NB4 (cell line): Measurements from ENCODE around the gene HCN3.

ENCODE experiments used
- DNase-seq: peaks from one replicate; pipeline ENCODE4 v3.0.0; 2010; ENCODE audit warnings: low read depth
- H3K4me3 ChIP-seq: one replicate; pipeline ENCODE4 v1.5.1; 2011; ENCODE audit warnings: mild to moderate bottlenecking, low read depth, low read length, moderate library complexity
- MYC ChIP-seq: IDR thresholded peaks from 2 replicates; pipeline ENCODE4 v1.6.1; 2011; ENCODE audit warnings: low read depth, low read length
- POLR2A ChIP-seq: IDR thresholded peaks from 2 replicates; pipeline ENCODE4 v1.6.1; 2011; ENCODE audit warnings: mild to moderate bottlenecking; ENCODE audit not compliant: insufficient read length; ENCODE audit errors: extremely low read depth
- TF ChIP-seq, protein P1 (sequence below): IDR thresholded peaks from 2 replicates; pipeline ENCODE4 v1.6.1; 2011; ENCODE audit warnings: low read depth, low read length
- TF ChIP-seq, protein P2 (sequence below): IDR thresholded peaks from one replicate; pipeline ENCODE4 v1.5.1; 2012; ENCODE audit warnings: low read depth, low read length

The HCN3 gene

DNA sequence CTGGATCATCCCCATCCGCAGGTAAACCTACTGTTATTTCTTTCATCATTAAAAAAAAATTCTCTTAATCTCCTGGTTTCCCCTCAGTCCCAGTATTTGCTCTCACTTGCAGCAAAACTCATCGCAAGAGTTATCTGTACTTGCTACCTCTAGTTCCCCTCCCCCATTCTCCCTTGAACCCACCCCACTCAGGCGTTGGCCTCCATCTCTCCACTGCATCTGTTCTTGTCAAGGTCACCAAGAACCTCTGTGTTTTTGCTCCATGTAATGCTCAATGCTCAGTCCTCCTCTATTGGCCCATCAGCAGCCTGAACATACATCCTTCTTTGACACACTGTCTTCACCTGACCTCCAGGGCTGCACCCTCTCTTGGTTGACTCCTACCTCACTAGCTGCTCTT lies 19.4 kb downstream of the HCN3 start:
- no peak overlapping the region for H3K4me3 ChIP-seq
- TF ChIP-seq POLR2A (no peak), MYC (no peak)
- TF ChIP-seq, protein P1, sequence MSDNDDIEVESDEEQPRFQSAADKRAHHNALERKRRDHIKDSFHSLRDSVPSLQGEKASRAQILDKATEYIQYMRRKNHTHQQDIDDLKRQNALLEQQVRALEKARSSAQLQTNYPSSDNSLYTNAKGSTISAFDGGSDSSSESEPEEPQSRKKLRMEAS = no peak
- TF ChIP-seq, protein P2, sequence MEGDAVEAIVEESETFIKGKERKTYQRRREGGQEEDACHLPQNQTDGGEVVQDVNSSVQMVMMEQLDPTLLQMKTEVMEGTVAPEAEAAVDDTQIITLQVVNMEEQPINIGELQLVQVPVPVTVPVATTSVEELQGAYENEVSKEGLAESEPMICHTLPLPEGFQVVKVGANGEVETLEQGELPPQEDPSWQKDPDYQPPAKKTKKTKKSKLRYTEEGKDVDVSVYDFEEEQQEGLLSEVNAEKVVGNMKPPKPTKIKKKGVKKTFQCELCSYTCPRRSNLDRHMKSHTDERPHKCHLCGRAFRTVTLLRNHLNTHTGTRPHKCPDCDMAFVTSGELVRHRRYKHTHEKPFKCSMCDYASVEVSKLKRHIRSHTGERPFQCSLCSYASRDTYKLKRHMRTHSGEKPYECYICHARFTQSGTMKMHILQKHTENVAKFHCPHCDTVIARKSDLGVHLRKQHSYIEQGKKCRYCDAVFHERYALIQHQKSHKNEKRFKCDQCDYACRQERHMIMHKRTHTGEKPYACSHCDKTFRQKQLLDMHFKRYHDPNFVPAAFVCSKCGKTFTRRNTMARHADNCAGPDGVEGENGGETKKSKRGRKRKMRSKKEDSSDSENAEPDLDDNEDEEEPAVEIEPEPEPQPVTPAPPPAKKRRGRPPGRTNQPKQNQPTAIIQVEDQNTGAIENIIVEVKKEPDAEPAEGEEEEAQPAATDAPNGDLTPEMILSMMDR = no peak
- DNase-seq = no peak

DNA sequence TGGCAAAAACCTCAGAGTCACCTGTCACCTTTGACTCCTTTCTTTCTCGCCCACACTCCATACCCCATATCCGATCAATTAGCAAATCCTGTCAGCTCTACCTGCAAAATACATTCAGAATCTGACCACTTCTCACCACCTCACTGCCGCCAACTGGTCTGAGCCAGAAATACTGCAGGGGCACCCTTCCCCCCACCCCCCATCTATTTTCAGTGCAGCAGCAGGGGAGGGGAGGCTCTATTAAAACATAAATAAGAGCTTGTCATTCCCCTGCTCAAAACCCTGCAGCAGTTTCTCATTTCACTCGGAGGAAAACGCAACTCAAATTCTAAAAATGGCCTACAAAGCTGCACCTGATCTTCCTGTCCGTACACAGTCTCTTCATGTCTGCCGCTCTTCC lies 20.1 kb downstream of the HCN3 start:
- DNase-seq = no peak
- TF ChIP-seq, protein P1 = no peak
- TF ChIP-seq POLR2A = no peak
- TF ChIP-seq, protein P2 = no peak
- TF ChIP-seq MYC = no peak
- H3K4me3 ChIP-seq = no peak overlapping the region

DNA sequence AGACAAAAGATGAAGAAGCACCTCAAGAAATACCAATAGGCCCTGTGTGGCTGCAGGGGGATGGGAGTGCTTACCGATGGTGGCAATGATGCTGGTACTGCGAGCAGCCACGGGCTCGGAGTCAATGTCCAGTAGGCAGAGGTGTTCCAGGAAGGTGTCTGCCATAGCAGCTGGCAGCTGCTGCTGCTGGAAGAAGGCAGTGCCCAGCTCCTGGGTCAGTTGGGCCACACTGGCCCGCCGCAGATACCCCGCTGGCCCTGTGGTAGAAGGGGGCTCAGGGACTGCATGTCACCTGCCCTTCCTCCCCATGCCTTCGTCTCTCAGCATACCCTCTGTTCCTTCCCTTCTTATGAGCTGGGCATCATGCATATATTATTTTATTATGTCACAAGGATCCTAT lies 22.8 kb downstream of the HCN3 start:
- H3K4me3 ChIP-seq = no peak overlapping the region
- no peak for TF ChIP-seq MYC
- TF ChIP-seq, protein P1 = no peak
- TF ChIP-seq, protein P2 = no peak
- DNase-seq = no peak

DNA sequence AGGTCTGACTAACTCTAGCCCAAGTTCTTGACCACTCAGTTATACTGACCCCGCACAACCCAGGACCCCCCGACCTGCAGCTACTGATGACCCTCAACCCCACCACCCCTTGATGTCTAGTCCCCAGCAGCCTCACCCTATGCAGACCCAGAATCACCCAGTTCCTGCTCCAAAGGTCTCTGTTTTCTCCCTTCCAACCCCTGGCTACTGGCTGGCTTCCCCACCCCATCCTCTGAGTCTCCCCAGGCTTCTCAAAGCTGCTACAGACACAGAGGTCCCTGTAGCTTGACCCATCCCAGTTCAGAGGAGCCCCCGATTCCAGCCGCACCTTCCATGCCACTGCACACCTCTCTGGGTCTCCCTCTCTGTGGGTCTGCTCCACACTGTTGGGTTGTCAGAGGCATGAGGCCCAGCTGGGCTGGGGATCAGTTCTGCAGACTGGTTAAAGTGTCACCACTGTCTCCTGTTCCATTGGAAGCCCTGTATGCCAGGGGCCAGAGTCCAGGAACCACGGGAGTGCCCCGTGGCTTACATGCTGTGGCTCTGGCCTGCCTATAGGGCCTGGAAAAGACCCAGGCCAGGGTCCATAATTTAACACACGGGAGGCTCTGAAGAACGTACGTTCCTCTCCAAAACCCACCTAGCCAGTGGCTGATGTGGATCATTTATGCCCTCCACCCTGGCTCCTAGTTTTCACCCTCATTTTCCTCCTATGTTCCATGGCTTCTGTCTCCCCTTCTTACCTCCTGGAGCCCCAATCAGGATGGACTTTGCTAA lies 23.5 kb downstream of the HCN3 start:
- TF ChIP-seq, protein P1 = no peak
- TF ChIP-seq POLR2A (no peak), MYC (no peak)
- TF ChIP-seq, protein P2 = no peak
- no peak for DNase-seq
- no peak overlapping the region for H3K4me3 ChIP-seq

DNA sequence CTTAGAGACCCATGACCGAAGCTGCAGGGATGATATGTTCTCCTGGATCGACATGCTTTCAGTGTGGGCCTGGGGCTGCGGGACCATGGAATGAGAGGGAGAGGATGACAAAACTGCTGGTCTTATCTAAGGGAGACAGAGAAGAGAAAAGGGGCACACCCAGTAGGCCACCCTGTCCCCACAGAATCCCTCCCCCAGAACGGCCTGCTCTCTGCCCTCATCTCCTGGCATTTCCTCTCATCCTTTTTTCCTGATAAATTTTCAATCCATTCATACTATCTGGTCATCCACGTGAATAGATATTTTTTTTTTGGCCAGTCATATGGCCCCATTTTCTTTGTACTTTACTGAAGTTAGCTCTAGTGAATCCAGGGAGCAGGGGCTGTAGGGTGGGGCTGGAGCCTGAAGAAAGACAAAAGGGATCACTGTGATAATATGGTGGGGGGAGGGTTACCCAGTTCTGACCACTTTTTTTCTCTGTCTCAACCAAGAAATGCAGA lies 24.1 kb downstream of the HCN3 start, which contains the start of gene PKLR:
PKLR (minus strand) TSS at position 97 of the 500 bp plus-strand sequence; CDS start at position 54, 43 bp downstream.
- DNase-seq = no peak
- TF ChIP-seq, protein P2 = no peak
- TF ChIP-seq MYC (no peak), POLR2A (no peak)
- TF ChIP-seq, protein P1 = no peak
- no peak within 1 kb of the TSS for H3K4me3 ChIP-seq
